ENCODE measurements around the gene LRRN3. TPM values are rescaled to one million over a fixed set of nuclear protein-coding genes. Genes with fewer than 3 reads are reported as not detected.

The LRRN3 gene
- total and polyA plus RNA-seq, 4 donors: 39.6 to 106 (median 78.3) TPM

- no CpG with 5 or more reads among the region's 1 CpG for WGBS (ENCODE audit: insufficient coverage)
- H3K4me3 ChIP-seq (ENCODE audit: low read depth, low read length): no peak overlapping the region
- no peaks in the 10 kb centered on the region for H3K9me3 ChIP-seq (ENCODE audit: control insufficient read depth, insufficient read depth, low read length)
These were observed 22.5 kb downstream of the LRRN3 start for GRCh38 chr7:111113263-111114017.

GRCh38 chr7:111115966-111116365 lies 25.0 kb downstream of the LRRN3 start:
- no CpG with 5 or more reads among the region's 2 CpGs for WGBS (ENCODE audit: insufficient coverage)

More at GRCh38 chr7:111113263-111114017, 22.5 kb downstream of the LRRN3 start:
- DNase-seq (ENCODE audit: low read depth in 4 of 6, low spot score in 6 of 6): no peak
- Histone ChIP-seq H3K36me3 (ENCODE audit: control insufficient read depth, insufficient read depth, low read length) (peaks cover 4% of the 10 kb centered on the region), H3K4me1 (ENCODE audit: control insufficient read depth, insufficient read depth, low read length) (peaks cover 3% of the 10 kb centered on the region), H3K27ac (ENCODE audit: low read depth, low read length) (no peak overlapping the region), H3K27me3 (ENCODE audit: control insufficient read depth, insufficient read depth, low read length) (no peaks in the 10 kb centered on the region)

DNA sequence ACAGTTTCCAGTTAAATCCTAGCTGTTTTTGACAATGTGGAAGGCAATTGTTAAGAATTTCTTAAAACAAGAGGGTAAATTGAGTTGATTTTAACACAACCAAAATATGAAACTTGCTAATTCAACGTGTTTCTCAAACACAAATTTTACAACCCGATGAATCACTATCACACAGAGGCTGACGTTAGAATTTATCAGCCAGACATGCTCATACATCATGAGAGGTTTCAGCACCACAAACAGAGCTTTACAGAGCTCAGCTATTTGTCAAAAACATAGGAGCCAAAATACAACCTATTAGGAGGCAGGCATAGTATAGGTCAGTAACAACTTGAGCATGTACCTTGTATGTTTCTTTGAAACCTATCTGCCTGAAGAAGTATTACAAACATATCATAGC lies 36.1 kb downstream of the LRRN3 start:
- Histone ChIP-seq H3K27me3 (ENCODE audit: control insufficient read depth, insufficient read depth, low read length) (no peaks in the 10 kb centered on the region), H3K4me1 (ENCODE audit: control insufficient read depth, insufficient read depth, low read length) (peaks cover 2% of the 10 kb centered on the region), H3K4me3 (ENCODE audit: low read depth, low read length) (no peak overlapping the region), H3K9me3 (ENCODE audit: control insufficient read depth, insufficient read depth, low read length) (no peaks in the 10 kb centered on the region), H3K36me3 (ENCODE audit: control insufficient read depth, insufficient read depth, low read length) (no peaks in the 10 kb centered on the region), H3K27ac (ENCODE audit: low read depth, low read length) (no peak overlapping the region)
- no peak for DNase-seq (ENCODE audit: low read depth in 4 of 6, low spot score in 6 of 6)
- 20% methylated on average over 1 of the region's 3 CpGs for WGBS (ENCODE audit: insufficient coverage)

More at GRCh38 chr7:111115966-111116365, 25.0 kb downstream of the LRRN3 start:
- no peak overlapping the region for H3K4me3 ChIP-seq (ENCODE audit: low read depth, low read length)
- H3K27me3 ChIP-seq (ENCODE audit: control insufficient read depth, insufficient read depth, low read length): no peaks in the 10 kb centered on the region
- H3K27ac ChIP-seq (ENCODE audit: low read depth, low read length): no peak overlapping the region
- no peaks in the 10 kb centered on the region for H3K36me3 ChIP-seq (ENCODE audit: control insufficient read depth, insufficient read depth, low read length)
- DNase-seq (ENCODE audit: low read depth in 4 of 6, low spot score in 6 of 6): no peak
- no peaks in the 10 kb centered on the region for H3K9me3 ChIP-seq (ENCODE audit: control insufficient read depth, insufficient read depth, low read length)
- H3K4me1 ChIP-seq (ENCODE audit: control insufficient read depth, insufficient read depth, low read length): peaks cover 3% of the 10 kb centered on the region

DNA sequence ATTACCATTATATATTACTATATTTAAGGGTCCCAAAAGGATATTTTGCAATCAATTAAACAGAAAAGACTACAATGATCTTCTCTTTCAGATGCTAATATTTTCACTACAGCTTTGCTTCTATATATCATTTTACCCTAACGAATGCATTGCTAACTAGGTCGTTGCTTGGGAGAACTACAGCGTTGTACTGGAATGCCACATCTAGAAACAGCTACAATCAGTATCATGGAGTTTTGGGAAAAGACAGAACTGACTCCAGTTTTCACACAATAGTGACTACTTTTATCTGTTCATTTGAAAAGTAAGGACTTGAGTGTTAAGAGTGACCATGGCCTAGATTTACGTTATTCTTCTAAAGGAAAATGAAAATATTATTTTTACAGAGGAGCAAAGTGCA lies 38.5 kb downstream of the LRRN3 start:
- Histone ChIP-seq H3K4me1 (ENCODE audit: control insufficient read depth, insufficient read depth, low read length) (peaks cover 2% of the 10 kb centered on the region), H3K36me3 (ENCODE audit: control insufficient read depth, insufficient read depth, low read length) (no peaks in the 10 kb centered on the region), H3K27ac (ENCODE audit: low read depth, low read length) (no peak overlapping the region), H3K27me3 (ENCODE audit: control insufficient read depth, insufficient read depth, low read length) (no peaks in the 10 kb centered on the region), H3K9me3 (ENCODE audit: control insufficient read depth, insufficient read depth, low read length) (no peaks in the 10 kb centered on the region), H3K4me3 (ENCODE audit: low read depth, low read length) (no peak overlapping the region)
- WGBS (ENCODE audit: insufficient coverage): no CpG with 5 or more reads among the region's 4 CpGs
- DNase-seq (ENCODE audit: low read depth in 4 of 6, low spot score in 6 of 6): peak in 3 of 6 donors; percentile 19 to 63 (median 40)

GRCh38 chr7:111132833-111133232 lies 41.9 kb downstream of the LRRN3 start:
- no peaks in the 10 kb centered on the region for H3K27me3 ChIP-seq (ENCODE audit: control insufficient read depth, insufficient read depth, low read length)
- H3K36me3 ChIP-seq (ENCODE audit: control insufficient read depth, insufficient read depth, low read length): no peaks in the 10 kb centered on the region
- no peak overlapping the region for H3K4me3 ChIP-seq (ENCODE audit: low read depth, low read length)
- no peak for DNase-seq (ENCODE audit: low read depth in 4 of 6, low spot score in 6 of 6)
- H3K27ac ChIP-seq (ENCODE audit: low read depth, low read length): no peak overlapping the region
- WGBS (ENCODE audit: insufficient coverage): 80% methylated on average over 1 of the region's 1 CpG
- peaks cover 5% of the 10 kb centered on the region for H3K4me1 ChIP-seq (ENCODE audit: control insufficient read depth, insufficient read depth, low read length)
- no peaks in the 10 kb centered on the region for H3K9me3 ChIP-seq (ENCODE audit: control insufficient read depth, insufficient read depth, low read length)

DNA sequence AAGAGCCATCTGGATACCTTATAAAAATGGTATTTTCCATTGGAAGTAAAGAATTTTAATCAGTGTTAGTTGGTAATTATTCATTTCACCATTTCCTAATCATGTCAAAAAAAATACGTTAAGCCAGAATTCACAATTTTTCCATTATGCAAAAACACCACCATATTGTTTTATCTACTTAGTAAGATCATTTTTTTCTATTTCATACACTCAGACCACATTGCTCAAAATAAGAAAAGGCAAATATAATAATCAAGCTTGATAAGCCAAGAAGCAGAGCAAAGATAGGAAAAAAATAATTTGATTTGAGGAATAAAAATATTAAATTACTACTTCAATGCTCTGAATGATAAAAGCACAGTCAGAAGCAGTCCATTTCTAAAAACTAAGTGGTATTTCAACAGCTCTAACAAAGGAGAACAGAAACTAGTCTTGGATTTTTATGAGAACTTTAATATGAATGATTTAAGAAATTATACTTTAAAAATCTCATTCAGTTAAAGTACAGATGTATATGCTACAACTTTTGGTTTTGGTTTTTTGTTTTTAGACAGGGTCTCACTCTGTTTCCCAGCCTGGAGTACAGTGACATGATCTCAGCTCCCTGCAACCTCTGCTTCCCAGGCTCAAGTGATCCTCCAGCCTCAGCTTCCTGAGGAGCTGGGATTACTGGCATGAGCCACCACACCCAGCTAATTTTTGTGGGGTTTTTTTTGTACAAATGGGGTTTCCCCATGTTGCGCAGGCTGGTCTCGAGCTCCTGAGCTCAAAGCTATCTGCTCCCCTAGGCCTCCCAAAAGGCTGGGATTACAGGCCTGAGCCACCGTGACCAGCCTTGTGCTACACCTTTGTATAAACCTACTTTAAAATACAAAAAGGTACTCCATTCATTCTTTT lies 46.6 kb downstream of the LRRN3 start:
- Histone ChIP-seq H3K27ac (ENCODE audit: low read depth, low read length) (no peak overlapping the region), H3K9me3 (ENCODE audit: control insufficient read depth, insufficient read depth, low read length) (no peaks in the 10 kb centered on the region), H3K4me3 (ENCODE audit: low read depth, low read length) (no peak overlapping the region), H3K36me3 (ENCODE audit: control insufficient read depth, insufficient read depth, low read length) (no peaks in the 10 kb centered on the region), H3K4me1 (ENCODE audit: control insufficient read depth, insufficient read depth, low read length) (peaks cover 4% of the 10 kb centered on the region), H3K27me3 (ENCODE audit: control insufficient read depth, insufficient read depth, low read length) (no peaks in the 10 kb centered on the region)
- no peak for DNase-seq (ENCODE audit: low read depth in 4 of 6, low spot score in 6 of 6)
- 88% methylated on average over 2 of the region's 4 CpGs for WGBS (ENCODE audit: insufficient coverage)

GRCh38 chr7:111138193-111138569 lies 47.3 kb downstream of the LRRN3 start:
- peak in 5 of 6 donors; percentile 33 to 60 (median 41) for DNase-seq (ENCODE audit: low read depth in 4 of 6, low spot score in 6 of 6)
- no peaks in the 10 kb centered on the region for H3K27me3 ChIP-seq (ENCODE audit: control insufficient read depth, insufficient read depth, low read length)
- H3K36me3 ChIP-seq (ENCODE audit: control insufficient read depth, insufficient read depth, low read length): no peaks in the 10 kb centered on the region
- WGBS (ENCODE audit: insufficient coverage): no CpG with 5 or more reads among the region's 2 CpGs
- peaks cover 4% of the 10 kb centered on the region for H3K4me1 ChIP-seq (ENCODE audit: control insufficient read depth, insufficient read depth, low read length)
- no peak overlapping the region for H3K4me3 ChIP-seq (ENCODE audit: low read depth, low read length)
- H3K27ac ChIP-seq (ENCODE audit: low read depth, low read length): no peak overlapping the region
- no peaks in the 10 kb centered on the region for H3K9me3 ChIP-seq (ENCODE audit: control insufficient read depth, insufficient read depth, low read length)

DNA sequence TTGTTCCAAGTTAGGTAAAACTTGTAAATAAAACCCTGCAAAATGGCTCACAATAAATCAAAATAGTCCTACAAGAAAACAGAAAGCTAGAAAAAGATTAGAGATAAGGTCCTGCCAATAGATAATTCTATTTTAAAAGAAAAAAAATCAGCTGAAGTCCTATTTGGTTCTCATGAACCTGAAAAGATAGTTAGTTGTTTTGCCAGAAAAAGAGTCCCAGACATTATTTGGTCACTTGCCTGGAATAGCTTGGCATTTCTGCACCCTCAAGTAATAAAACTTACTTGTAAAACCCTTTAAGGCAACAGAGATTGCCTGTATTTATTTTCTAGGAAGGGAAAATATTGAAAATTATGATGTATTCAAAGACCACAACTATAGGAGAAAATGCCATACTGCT lies 47.7 kb downstream of the LRRN3 start:
- H3K27ac ChIP-seq (ENCODE audit: low read depth, low read length): no peak overlapping the region
- DNase-seq (ENCODE audit: low read depth in 4 of 6, low spot score in 6 of 6): peak in 2 of 6 donors; percentile 7 to 29
- H3K9me3 ChIP-seq (ENCODE audit: control insufficient read depth, insufficient read depth, low read length): no peaks in the 10 kb centered on the region
- no peak overlapping the region for H3K4me3 ChIP-seq (ENCODE audit: low read depth, low read length)
- H3K4me1 ChIP-seq (ENCODE audit: control insufficient read depth, insufficient read depth, low read length): peaks cover 4% of the 10 kb centered on the region
- H3K27me3 ChIP-seq (ENCODE audit: control insufficient read depth, insufficient read depth, low read length): no peaks in the 10 kb centered on the region
- H3K36me3 ChIP-seq (ENCODE audit: control insufficient read depth, insufficient read depth, low read length): no peaks in the 10 kb centered on the region

DNA sequence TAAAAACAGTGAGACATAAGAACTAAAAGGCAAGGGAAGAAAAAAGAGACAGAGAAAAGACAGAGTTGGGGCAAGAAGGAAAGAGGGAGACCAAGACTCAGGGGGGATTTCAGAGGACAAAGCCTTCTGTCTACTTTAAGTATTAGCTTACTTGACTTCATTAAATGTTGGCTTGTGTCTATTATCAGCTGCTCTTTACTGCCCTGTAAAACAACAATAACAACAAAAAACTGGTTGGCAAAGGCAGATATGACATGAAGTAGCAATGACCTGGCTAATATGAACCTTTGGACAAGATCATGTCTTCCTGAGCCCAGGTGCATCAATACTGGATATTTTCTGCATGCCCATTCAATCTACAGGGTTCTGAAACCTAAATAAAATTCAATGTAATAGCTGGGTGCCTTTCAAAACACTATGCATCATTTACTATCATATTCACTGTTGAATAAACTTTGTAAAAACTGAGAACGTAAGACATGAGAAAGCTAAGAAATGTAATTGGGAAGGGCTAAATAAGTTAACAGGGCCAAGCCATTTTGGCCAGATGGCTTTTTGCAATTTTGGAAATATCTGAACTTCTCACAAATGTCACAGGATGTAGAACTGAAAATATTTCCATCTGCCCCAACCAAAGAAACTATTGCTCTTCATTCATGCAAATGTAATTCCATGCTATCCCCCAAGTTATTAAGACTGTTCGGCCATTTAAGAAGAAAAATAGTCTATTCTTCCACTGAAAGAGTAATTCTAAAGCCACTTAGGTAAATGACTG lies 49.4 kb downstream of the LRRN3 start:
- peaks cover 4% of the 10 kb centered on the region for H3K4me1 ChIP-seq (ENCODE audit: control insufficient read depth, insufficient read depth, low read length)
- H3K36me3 ChIP-seq (ENCODE audit: control insufficient read depth, insufficient read depth, low read length): no peaks in the 10 kb centered on the region
- no peak overlapping the region for H3K4me3 ChIP-seq (ENCODE audit: low read depth, low read length)
- DNase-seq (ENCODE audit: low read depth in 4 of 6, low spot score in 6 of 6): peak in 1 of 6 donors; percentile 14
- WGBS (ENCODE audit: insufficient coverage): no CpG with 5 or more reads among the region's 2 CpGs
- H3K9me3 ChIP-seq (ENCODE audit: control insufficient read depth, insufficient read depth, low read length): no peaks in the 10 kb centered on the region
- no peak overlapping the region for H3K27ac ChIP-seq (ENCODE audit: low read depth, low read length)
- no peaks in the 10 kb centered on the region for H3K27me3 ChIP-seq (ENCODE audit: control insufficient read depth, insufficient read depth, low read length)

Measured in spinal cord (tissue), 10 donors.